HL-60 (cell line): Measurements from ENCODE around the gene SHC2.

ENCODE experiments used
- DNase-seq, 2 experiments: peaks; one replicate each; pipeline ENCODE4 v3.0.0-alpha.2; 2010 to 2020; ENCODE audit warnings: low read depth in 1 of 2, low spot score in 1 of 2
- H3K27ac ChIP-seq: fragments of 250-450 bp; sonication (Bioruptor Pico); replicated peaks from 2 replicates; pipeline ENCODE4 v1.5.1; 2020; ENCODE audit warnings: mild to moderate bottlenecking, moderate library complexity
- H3K27me3 ChIP-seq: fragments of 250-450 bp; sonication (Bioruptor Pico); 2 replicates; pipeline ENCODE4 v1.5.1; 2021; ENCODE audit warnings: mild to moderate bottlenecking, moderate library complexity; ENCODE audit not compliant: insufficient read depth, poor library complexity, severe bottlenecking
- H3K4me3 ChIP-seq: replicated peaks from 2 replicates; pipeline ENCODE4 v1.5.1; 2011; ENCODE audit warnings: mild to moderate bottlenecking, control low read depth, low read length; ENCODE audit not compliant: insufficient read depth
- GABPA ChIP-seq: IDR thresholded peaks from 2 replicates; pipeline ENCODE4 v1.6.1; 2012; ENCODE audit warnings: low read depth
- POLR2AphosphoS5 ChIP-seq: IDR thresholded peaks from 2 replicates; pipeline ENCODE4 v1.6.1; 2012; ENCODE audit warnings: low read depth
- SPI1 ChIP-seq: IDR thresholded peaks from 2 replicates; pipeline ENCODE4 v1.6.1; 2012; ENCODE audit warnings: low read depth, mild to moderate bottlenecking, borderline replicate concordance
- TF ChIP-seq, protein P1 (sequence below): IDR thresholded peaks from one replicate; pipeline ENCODE4 v1.5.1; 2011; ENCODE audit warnings: low read length, control low read depth, inconsistent platforms; ENCODE audit not compliant: insufficient read depth
- TF ChIP-seq, protein P2 (sequence below): IDR thresholded peaks from 2 replicates; pipeline ENCODE4 v1.6.1; 2012; ENCODE audit warnings: low read depth; ENCODE audit not compliant: insufficient replicate concordance

The SHC2 gene

DNA sequence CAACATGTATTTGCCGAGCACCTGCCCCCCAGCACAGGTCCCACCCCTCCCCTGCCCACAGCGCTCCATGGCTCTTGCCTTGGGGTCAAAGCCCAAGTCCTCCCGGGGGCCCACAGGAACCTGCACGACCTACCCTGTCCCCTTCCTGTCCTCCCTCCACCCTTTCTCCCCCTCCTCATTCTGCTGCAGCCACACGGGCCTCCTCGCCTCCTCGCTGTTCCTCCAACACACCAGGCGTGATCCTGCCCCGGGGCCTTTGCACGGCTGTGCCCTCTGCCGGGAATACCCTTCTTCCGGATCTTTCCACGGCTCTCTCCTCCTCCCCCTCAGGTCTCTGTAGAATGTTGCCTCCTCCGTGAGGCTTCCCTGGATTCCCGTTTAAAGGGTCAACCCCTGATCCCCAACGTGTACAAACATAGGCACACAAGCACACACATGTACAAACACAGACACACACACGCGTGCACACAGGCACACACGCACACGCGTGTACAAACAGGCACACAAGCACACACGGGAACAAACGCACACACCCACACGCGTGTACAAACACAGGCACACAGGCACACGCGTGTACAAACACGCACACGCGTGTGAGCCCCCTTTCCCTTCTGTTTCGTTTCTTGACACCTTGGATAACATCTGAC lies 38.3 kb upstream of the SHC2 start:
- Histone ChIP-seq H3K27me3 (peaks cover 14% of the 10 kb centered on the region), H3K27ac (no peak overlapping the region), H3K4me3 (no peak overlapping the region)
- TF ChIP-seq GABPA (no peak), POLR2AphosphoS5 (no peak)
- DNase-seq: no peak

- Histone ChIP-seq H3K27ac (no peak overlapping the region), H3K4me3 (no peak overlapping the region), H3K27me3 (peaks cover 14% of the 10 kb centered on the region)
- TF ChIP-seq, protein P1, sequence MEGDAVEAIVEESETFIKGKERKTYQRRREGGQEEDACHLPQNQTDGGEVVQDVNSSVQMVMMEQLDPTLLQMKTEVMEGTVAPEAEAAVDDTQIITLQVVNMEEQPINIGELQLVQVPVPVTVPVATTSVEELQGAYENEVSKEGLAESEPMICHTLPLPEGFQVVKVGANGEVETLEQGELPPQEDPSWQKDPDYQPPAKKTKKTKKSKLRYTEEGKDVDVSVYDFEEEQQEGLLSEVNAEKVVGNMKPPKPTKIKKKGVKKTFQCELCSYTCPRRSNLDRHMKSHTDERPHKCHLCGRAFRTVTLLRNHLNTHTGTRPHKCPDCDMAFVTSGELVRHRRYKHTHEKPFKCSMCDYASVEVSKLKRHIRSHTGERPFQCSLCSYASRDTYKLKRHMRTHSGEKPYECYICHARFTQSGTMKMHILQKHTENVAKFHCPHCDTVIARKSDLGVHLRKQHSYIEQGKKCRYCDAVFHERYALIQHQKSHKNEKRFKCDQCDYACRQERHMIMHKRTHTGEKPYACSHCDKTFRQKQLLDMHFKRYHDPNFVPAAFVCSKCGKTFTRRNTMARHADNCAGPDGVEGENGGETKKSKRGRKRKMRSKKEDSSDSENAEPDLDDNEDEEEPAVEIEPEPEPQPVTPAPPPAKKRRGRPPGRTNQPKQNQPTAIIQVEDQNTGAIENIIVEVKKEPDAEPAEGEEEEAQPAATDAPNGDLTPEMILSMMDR: no peak
- no peak for TF ChIP-seq GABPA
- TF ChIP-seq, protein P2, sequence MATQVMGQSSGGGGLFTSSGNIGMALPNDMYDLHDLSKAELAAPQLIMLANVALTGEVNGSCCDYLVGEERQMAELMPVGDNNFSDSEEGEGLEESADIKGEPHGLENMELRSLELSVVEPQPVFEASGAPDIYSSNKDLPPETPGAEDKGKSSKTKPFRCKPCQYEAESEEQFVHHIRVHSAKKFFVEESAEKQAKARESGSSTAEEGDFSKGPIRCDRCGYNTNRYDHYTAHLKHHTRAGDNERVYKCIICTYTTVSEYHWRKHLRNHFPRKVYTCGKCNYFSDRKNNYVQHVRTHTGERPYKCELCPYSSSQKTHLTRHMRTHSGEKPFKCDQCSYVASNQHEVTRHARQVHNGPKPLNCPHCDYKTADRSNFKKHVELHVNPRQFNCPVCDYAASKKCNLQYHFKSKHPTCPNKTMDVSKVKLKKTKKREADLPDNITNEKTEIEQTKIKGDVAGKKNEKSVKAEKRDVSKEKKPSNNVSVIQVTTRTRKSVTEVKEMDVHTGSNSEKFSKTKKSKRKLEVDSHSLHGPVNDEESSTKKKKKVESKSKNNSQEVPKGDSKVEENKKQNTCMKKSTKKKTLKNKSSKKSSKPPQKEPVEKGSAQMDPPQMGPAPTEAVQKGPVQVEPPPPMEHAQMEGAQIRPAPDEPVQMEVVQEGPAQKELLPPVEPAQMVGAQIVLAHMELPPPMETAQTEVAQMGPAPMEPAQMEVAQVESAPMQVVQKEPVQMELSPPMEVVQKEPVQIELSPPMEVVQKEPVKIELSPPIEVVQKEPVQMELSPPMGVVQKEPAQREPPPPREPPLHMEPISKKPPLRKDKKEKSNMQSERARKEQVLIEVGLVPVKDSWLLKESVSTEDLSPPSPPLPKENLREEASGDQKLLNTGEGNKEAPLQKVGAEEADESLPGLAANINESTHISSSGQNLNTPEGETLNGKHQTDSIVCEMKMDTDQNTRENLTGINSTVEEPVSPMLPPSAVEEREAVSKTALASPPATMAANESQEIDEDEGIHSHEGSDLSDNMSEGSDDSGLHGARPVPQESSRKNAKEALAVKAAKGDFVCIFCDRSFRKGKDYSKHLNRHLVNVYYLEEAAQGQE: no peak
- no peak for TF ChIP-seq POLR2AphosphoS5
- no peak for TF ChIP-seq SPI1
- DNase-seq: no peak
These were observed 37.7 kb upstream of the SHC2 start for GRCh38 chr19:498511-498891.

- no peak overlapping the region for H3K4me3 ChIP-seq
- H3K27ac ChIP-seq: no peak overlapping the region
- TF ChIP-seq, protein P1: no peak
- TF ChIP-seq, protein P2: no peak
- TF ChIP-seq POLR2AphosphoS5 (no peak), SPI1 (no peak)
- H3K27me3 ChIP-seq: peaks cover 14% of the 10 kb centered on the region
- DNase-seq: no peak
These were observed 37.2 kb upstream of the SHC2 start for GRCh38 chr19:497869-498510.

DNA sequence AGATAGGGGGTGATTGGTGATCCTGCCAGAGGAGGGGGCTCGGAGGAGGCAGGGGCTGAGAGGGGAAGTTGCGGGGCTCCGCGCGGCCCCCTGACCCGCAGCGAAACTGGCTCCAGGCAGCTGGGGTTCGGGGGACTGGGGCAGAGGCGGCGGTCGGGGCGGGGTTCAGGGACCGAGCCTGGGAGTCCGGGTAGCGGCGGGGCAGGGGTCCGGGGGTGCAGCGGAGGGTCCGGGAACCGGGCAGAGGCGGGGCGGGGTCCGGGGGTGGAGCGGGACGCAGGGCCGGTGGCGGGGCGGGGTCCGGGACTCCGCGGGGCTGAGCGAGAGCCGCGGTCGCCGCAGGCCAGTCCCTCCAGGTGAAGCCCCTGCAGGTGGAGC lies 36.6 kb upstream of the SHC2 start:
- Histone ChIP-seq H3K4me3 (no peak overlapping the region), H3K27ac (no peak overlapping the region), H3K27me3 (peaks cover 14% of the 10 kb centered on the region)
- TF ChIP-seq POLR2AphosphoS5 (no peak), SPI1 (no peak), GABPA (no peak)
- TF ChIP-seq, protein P2: no peak
- TF ChIP-seq, protein P1: no peak
- DNase-seq: no peak
